ENCODE measurements around the gene PAPPA.

Gene PAPPA

DNA sequence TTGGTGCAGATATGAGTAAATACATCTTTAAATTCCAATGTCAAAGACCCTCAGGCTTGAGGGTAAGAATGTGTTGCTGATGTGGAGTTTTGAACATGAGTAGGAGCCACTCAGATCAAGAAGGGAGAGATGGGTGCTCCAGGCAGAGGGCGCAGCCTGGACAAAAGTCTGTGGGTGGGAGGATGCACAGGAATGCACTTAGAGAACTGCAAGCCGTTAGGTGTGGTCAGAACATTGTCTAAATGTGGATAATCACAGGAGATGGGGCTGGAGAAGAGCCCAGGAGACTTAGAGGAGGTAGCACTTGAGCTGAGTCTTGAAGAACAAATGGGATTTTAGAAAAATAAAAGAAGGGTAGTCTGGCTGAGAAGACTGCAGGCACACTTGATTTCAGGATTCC lies 255.5 kb downstream of the PAPPA start:
- Histone ChIP-seq H3K4me1 (ENCODE audit: insufficient read depth, low read length, poor library complexity, severe bottlenecking) (no peaks in the 10 kb centered on the region), H3K36me3 (ENCODE audit: insufficient read depth, low read length) (no peaks in the 10 kb centered on the region), H3K27me3 (ENCODE audit: insufficient read depth, low read length, poor library complexity, severe bottlenecking) (no peaks in the 10 kb centered on the region), H3K4me3 (ENCODE audit: low read length, poor library complexity, severe bottlenecking) (no peak overlapping the region), H4K20me1 (ENCODE audit: insufficient read depth, low read length, poor library complexity, severe bottlenecking) (no peaks in the 10 kb centered on the region), H3K9me3 (ENCODE audit: insufficient read depth, low read depth, low read length) (no peaks in the 10 kb centered on the region; the same call in 1 of the 2 replicates), H3K9me2 (replicated peaks; ENCODE audit: low read depth, low read length) (no peaks in the 10 kb centered on the region), H3K9ac (ENCODE audit: low read depth, low read length, poor library complexity, severe bottlenecking) (no peak overlapping the region), H2AFZ (ENCODE audit: low read length) (no peak overlapping the region), H3K4me2 (ENCODE audit: low read depth, low read length, poor library complexity, severe bottlenecking) (no peak overlapping the region), H3K79me2 (ENCODE audit: insufficient read depth, low read length) (no peaks in the 10 kb centered on the region), H3F3A (ENCODE audit: low read depth) (no peaks in the 10 kb centered on the region)
- no peak for TF ChIP-seq EZH2phosphoT487 (IDR thresholded peaks at IDR 0.05; ENCODE audit: borderline replicate concordance)
- TF ChIP-seq CTCF (conservative IDR thresholded peaks at IDR 0.05; ENCODE audit: low read length): no peak

DNA sequence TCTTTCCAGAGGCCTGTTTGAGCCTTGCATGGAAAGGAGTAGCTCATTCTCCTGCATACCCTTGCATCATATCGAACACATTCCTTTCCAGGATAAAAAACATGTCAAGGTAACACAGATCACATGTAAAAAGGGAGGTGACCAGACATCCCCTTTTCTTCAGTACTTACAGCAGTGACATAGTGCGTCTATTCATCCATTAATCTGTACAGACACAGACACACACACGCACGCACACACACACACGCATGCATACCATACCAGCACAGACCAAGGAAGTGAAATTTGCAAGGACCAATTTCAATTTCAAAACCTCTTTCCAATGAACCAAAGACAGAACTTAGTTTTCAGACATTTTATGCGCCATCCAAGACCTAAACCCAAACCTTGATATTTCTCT lies 256.0 kb downstream of the PAPPA start:
- H3K4me2 ChIP-seq (ENCODE audit: low read depth, low read length, poor library complexity, severe bottlenecking): no peak overlapping the region
- no peaks in the 10 kb centered on the region for H3K27me3 ChIP-seq (ENCODE audit: insufficient read depth, low read length, poor library complexity, severe bottlenecking)
- H3K79me2 ChIP-seq (ENCODE audit: insufficient read depth, low read length): no peaks in the 10 kb centered on the region
- no peaks in the 10 kb centered on the region for H4K20me1 ChIP-seq (ENCODE audit: insufficient read depth, low read length, poor library complexity, severe bottlenecking)
- no peak overlapping the region for H3K4me3 ChIP-seq (ENCODE audit: low read length, poor library complexity, severe bottlenecking)
- H3K4me1 ChIP-seq (ENCODE audit: insufficient read depth, low read length, poor library complexity, severe bottlenecking): no peaks in the 10 kb centered on the region
- TF ChIP-seq EZH2phosphoT487 (IDR thresholded peaks at IDR 0.05; ENCODE audit: borderline replicate concordance) (no peak), CTCF (conservative IDR thresholded peaks at IDR 0.05; ENCODE audit: low read length) (no peak)
- H3K9me3 ChIP-seq (ENCODE audit: insufficient read depth, low read depth, low read length): no peaks in the 10 kb centered on the region; the same call in 1 of the 2 replicates
- no peaks in the 10 kb centered on the region for H3K36me3 ChIP-seq (ENCODE audit: insufficient read depth, low read length)
- H3K9me2 ChIP-seq (replicated peaks; ENCODE audit: low read depth, low read length): no peaks in the 10 kb centered on the region
- no peak overlapping the region for H2AFZ ChIP-seq (ENCODE audit: low read length)
- H3K9ac ChIP-seq (ENCODE audit: low read depth, low read length, poor library complexity, severe bottlenecking): no peak overlapping the region
- no peaks in the 10 kb centered on the region for H3F3A ChIP-seq (ENCODE audit: low read depth)

DNA sequence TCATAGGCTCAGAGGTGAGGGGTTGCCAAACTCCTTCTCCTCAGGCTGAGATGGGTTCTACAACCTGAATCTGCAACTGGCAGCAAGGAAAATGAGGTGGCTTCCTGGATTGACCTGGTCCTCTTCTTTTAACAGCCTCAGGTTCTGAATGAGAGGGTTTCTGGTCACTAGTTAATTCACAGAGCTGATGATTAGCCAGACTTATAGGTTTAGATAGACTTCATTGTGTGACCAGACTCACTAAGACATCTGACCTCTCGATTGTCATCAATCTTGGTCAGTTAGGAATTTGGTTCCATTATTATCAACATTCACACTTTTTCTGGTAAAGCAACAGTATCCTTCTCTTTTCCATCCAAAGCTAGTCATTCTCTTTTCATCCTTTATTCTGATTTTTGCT lies 257.9 kb downstream of the PAPPA start:
- H3K36me3 ChIP-seq (ENCODE audit: insufficient read depth, low read length): no peaks in the 10 kb centered on the region
- H4K20me1 ChIP-seq (ENCODE audit: insufficient read depth, low read length, poor library complexity, severe bottlenecking): no peaks in the 10 kb centered on the region
- H3K9ac ChIP-seq (ENCODE audit: low read depth, low read length, poor library complexity, severe bottlenecking): no peak overlapping the region
- no peak for TF ChIP-seq EZH2phosphoT487 (IDR thresholded peaks at IDR 0.05; ENCODE audit: borderline replicate concordance)
- no peak for TF ChIP-seq CTCF (conservative IDR thresholded peaks at IDR 0.05; ENCODE audit: low read length)
- no peak overlapping the region for H3K4me3 ChIP-seq (ENCODE audit: low read length, poor library complexity, severe bottlenecking)
- H3F3A ChIP-seq (ENCODE audit: low read depth): no peaks in the 10 kb centered on the region
- H3K9me2 ChIP-seq (replicated peaks; ENCODE audit: low read depth, low read length): no peaks in the 10 kb centered on the region
- H3K79me2 ChIP-seq (ENCODE audit: insufficient read depth, low read length): no peaks in the 10 kb centered on the region
- no peaks in the 10 kb centered on the region for H3K4me1 ChIP-seq (ENCODE audit: insufficient read depth, low read length, poor library complexity, severe bottlenecking)
- no peaks in the 10 kb centered on the region; the same call in 1 of the 2 replicates for H3K9me3 ChIP-seq (ENCODE audit: insufficient read depth, low read depth, low read length)
- no peaks in the 10 kb centered on the region for H3K27me3 ChIP-seq (ENCODE audit: insufficient read depth, low read length, poor library complexity, severe bottlenecking)
- H3K4me2 ChIP-seq (ENCODE audit: low read depth, low read length, poor library complexity, severe bottlenecking): no peak overlapping the region
- no peak overlapping the region for H2AFZ ChIP-seq (ENCODE audit: low read length)
